WTC11 (cell line): ENCODE data around the gene C22orf31.
A peak's percentile ranks its signal among the peaks of the same experiment; 100 is the strongest.

Experiments used
- GRHL2 ChIP-seq: fragments of 250-450 bp; sonication (Bioruptor Pico); IDR thresholded peaks from 2 replicates; pipeline ENCODE4 v1.8.0; 2022; ENCODE audit warnings: mild to moderate bottlenecking, moderate library complexity; ENCODE audit not compliant: insufficient replicate concordance, severe bottlenecking
- JUN ChIP-seq: sonication (generic); formaldehyde crosslinking; IDR thresholded peaks from 2 replicates; pipeline ENCODE4 v1.8.0; 2023; ENCODE audit warnings: mild to moderate bottlenecking, missing genetic modification reagents
- KAT7 ChIP-seq: sonication (generic); formaldehyde crosslinking; IDR thresholded peaks from 2 replicates; pipeline ENCODE4 v1.8.1; 2023; ENCODE audit warnings: missing genetic modification reagents, mild to moderate bottlenecking, borderline replicate concordance
- NR3C1 ChIP-seq: sonication (generic); formaldehyde crosslinking; conservative IDR thresholded peaks from 2 replicates; pipeline ENCODE4 v1.8.1; 2023; ENCODE audit warnings: low read depth, mild to moderate bottlenecking, missing genetic modification reagents
- SP1 ChIP-seq: sonication (generic); formaldehyde crosslinking; conservative IDR thresholded peaks from 2 replicates; pipeline ENCODE4 v1.8.1; 2022; ENCODE audit warnings: missing genetic modification reagents
- ZNF317 ChIP-seq: sonication (generic); formaldehyde crosslinking; IDR thresholded peaks from 2 replicates; pipeline ENCODE4 v1.8.1; 2023; ENCODE audit warnings: low read depth, mild to moderate bottlenecking, moderate library complexity, missing genetic modification reagents, borderline replicate concordance
- TF ChIP-seq, protein P1 (sequence below): fragments of 200-600 bp; IDR thresholded peaks from 2 replicates; pipeline ENCODE4 v1.8.0; 2022; ENCODE audit warnings: antibody characterized with exemption
- TF ChIP-seq, protein P2 (sequence below): sonication (generic); formaldehyde crosslinking; IDR thresholded peaks from 2 replicates; pipeline ENCODE4 v1.8.0; 2022; ENCODE audit warnings: mild to moderate bottlenecking, missing genetic modification reagents
- TF ChIP-seq, protein P3 (sequence below): sonication (generic); formaldehyde crosslinking; IDR thresholded peaks from 2 replicates; pipeline ENCODE4 v1.8.1; 2022; ENCODE audit warnings: low read depth, mild to moderate bottlenecking, moderate library complexity, missing genetic modification reagents, borderline replicate concordance
- TF ChIP-seq, protein P4 (sequence below): fragments of 250-450 bp; sonication (Bioruptor Pico); IDR thresholded peaks from 2 replicates; pipeline ENCODE4 v1.8.0; 2021; ENCODE audit warnings: mild to moderate bottlenecking
- TF ChIP-seq, protein P5 (sequence below): sonication (generic); formaldehyde crosslinking; IDR thresholded peaks from 2 replicates; pipeline ENCODE4 v1.8.1; 2023; ENCODE audit warnings: mild to moderate bottlenecking, missing genetic modification reagents, moderate library complexity
- TF ChIP-seq, protein P6 (sequence below): sonication (generic); formaldehyde crosslinking; IDR thresholded peaks from 2 replicates; pipeline ENCODE4 v1.8.1; 2023; ENCODE audit warnings: mild to moderate bottlenecking, missing genetic modification reagents, borderline replicate concordance

DNA sequence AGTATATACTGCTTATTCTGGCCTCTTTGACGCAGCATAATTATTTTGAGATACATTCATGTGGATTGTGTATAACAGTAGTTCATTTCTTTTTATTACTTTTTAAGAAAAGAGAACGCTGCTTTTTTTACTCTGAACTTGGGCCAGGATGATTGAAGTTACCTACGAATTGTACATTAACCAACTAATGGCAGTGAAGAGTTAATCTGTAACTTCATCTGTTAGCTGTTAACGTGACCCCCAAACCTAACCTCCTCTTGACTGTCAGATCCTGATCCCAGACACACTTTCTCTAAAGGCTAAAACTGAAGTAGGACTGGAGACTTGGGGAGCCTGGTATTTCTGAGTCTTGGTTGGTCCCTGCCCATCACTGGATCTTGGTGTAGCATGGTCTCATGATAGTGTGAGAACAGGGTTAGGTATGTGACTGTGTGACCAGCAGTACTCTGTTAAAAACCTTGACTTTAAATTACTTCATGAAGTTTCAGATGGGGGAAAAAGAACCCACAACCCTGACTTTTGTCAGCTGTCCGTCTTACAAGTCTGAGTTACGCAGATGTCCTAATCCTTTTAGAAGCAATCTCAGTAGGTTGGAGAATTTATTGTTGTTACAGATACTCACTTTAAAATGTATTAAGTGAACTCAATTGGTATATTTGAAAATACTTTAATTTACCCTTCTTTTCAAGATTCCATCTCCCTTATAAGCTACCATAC is 39.4 kb downstream of the C22orf31 start:
- TF ChIP-seq KAT7 (CRISPR knock-in tag) = no peak
- TF ChIP-seq, protein P1, sequence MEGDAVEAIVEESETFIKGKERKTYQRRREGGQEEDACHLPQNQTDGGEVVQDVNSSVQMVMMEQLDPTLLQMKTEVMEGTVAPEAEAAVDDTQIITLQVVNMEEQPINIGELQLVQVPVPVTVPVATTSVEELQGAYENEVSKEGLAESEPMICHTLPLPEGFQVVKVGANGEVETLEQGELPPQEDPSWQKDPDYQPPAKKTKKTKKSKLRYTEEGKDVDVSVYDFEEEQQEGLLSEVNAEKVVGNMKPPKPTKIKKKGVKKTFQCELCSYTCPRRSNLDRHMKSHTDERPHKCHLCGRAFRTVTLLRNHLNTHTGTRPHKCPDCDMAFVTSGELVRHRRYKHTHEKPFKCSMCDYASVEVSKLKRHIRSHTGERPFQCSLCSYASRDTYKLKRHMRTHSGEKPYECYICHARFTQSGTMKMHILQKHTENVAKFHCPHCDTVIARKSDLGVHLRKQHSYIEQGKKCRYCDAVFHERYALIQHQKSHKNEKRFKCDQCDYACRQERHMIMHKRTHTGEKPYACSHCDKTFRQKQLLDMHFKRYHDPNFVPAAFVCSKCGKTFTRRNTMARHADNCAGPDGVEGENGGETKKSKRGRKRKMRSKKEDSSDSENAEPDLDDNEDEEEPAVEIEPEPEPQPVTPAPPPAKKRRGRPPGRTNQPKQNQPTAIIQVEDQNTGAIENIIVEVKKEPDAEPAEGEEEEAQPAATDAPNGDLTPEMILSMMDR = no peak
- TF ChIP-seq, protein P2, sequence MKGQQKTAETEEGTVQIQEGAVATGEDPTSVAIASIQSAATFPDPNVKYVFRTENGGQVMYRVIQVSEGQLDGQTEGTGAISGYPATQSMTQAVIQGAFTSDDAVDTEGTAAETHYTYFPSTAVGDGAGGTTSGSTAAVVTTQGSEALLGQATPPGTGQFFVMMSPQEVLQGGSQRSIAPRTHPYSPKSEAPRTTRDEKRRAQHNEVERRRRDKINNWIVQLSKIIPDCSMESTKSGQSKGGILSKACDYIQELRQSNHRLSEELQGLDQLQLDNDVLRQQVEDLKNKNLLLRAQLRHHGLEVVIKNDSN = no peak
- TF ChIP-seq, protein P3, sequence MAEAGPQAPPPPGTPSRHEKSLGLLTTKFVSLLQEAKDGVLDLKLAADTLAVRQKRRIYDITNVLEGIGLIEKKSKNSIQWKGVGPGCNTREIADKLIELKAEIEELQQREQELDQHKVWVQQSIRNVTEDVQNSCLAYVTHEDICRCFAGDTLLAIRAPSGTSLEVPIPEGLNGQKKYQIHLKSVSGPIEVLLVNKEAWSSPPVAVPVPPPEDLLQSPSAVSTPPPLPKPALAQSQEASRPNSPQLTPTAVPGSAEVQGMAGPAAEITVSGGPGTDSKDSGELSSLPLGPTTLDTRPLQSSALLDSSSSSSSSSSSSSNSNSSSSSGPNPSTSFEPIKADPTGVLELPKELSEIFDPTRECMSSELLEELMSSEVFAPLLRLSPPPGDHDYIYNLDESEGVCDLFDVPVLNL = no peak
- TF ChIP-seq, protein P4, sequence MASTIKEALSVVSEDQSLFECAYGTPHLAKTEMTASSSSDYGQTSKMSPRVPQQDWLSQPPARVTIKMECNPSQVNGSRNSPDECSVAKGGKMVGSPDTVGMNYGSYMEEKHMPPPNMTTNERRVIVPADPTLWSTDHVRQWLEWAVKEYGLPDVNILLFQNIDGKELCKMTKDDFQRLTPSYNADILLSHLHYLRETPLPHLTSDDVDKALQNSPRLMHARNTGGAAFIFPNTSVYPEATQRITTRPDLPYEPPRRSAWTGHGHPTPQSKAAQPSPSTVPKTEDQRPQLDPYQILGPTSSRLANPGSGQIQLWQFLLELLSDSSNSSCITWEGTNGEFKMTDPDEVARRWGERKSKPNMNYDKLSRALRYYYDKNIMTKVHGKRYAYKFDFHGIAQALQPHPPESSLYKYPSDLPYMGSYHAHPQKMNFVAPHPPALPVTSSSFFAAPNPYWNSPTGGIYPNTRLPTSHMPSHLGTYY (CRISPR knock-in tag) = no peak
- TF ChIP-seq, protein P5, sequence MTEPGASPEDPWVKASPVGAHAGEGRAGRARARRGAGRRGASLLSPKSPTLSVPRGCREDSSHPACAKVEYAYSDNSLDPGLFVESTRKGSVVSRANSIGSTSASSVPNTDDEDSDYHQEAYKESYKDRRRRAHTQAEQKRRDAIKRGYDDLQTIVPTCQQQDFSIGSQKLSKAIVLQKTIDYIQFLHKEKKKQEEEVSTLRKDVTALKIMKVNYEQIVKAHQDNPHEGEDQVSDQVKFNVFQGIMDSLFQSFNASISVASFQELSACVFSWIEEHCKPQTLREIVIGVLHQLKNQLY = no peak
- TF ChIP-seq JUN = no peak
- no peak for TF ChIP-seq GRHL2 (CRISPR knock-in tag)
- TF ChIP-seq, protein P6, sequence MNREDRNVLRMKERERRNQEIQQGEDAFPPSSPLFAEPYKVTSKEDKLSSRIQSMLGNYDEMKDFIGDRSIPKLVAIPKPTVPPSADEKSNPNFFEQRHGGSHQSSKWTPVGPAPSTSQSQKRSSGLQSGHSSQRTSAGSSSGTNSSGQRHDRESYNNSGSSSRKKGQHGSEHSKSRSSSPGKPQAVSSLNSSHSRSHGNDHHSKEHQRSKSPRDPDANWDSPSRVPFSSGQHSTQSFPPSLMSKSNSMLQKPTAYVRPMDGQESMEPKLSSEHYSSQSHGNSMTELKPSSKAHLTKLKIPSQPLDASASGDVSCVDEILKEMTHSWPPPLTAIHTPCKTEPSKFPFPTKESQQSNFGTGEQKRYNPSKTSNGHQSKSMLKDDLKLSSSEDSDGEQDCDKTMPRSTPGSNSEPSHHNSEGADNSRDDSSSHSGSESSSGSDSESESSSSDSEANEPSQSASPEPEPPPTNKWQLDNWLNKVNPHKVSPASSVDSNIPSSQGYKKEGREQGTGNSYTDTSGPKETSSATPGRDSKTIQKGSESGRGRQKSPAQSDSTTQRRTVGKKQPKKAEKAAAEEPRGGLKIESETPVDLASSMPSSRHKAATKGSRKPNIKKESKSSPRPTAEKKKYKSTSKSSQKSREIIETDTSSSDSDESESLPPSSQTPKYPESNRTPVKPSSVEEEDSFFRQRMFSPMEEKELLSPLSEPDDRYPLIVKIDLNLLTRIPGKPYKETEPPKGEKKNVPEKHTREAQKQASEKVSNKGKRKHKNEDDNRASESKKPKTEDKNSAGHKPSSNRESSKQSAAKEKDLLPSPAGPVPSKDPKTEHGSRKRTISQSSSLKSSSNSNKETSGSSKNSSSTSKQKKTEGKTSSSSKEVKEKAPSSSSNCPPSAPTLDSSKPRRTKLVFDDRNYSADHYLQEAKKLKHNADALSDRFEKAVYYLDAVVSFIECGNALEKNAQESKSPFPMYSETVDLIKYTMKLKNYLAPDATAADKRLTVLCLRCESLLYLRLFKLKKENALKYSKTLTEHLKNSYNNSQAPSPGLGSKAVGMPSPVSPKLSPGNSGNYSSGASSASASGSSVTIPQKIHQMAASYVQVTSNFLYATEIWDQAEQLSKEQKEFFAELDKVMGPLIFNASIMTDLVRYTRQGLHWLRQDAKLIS (CRISPR knock-in tag) = no peak
- TF ChIP-seq ZNF317 (CRISPR knock-in tag) = 0 out of 2 replicates have a peak, but pooled peaks have one; percentile 26
- no peak for TF ChIP-seq NR3C1 (CRISPR knock-in tag)
- no peak for TF ChIP-seq SP1
